ENCODE results near the gene FHOD3. TPM values are rescaled to one million over a fixed set of nuclear protein-coding genes. Genes with fewer than 3 reads are reported as not detected.
A peak's percentile ranks its signal among the peaks of the same experiment; 100 is the strongest.

Gene FHOD3
- total and polyA plus RNA-seq, 11 donors: 109 to 532 (median 262) TPM

- peak in 3 of 4 donors; percentile 12 to 34 (median 25) for ATAC-seq
- 50 to 72% (median 62%) methylated on average over 6 of the region's 6 CpGs for WGBS, 4 donors
- Histone ChIP-seq H3K27ac (peak overlapping the region in 5 of 12 donors; percentile 0 to 42 (median 23)), H3K4me1 (peaks cover 0 to 52% (median 19%) of the 10 kb centered on the region in 12 donors), H3K9me3 (no peaks in the 10 kb centered on the region), H3K4me3 (no peak overlapping the region), H3K36me3 (no peaks in the 10 kb centered on the region), H3K27me3 (no peaks in the 10 kb centered on the region)
- DNase-seq: no peak
- intact Hi-C loops (cut with DNase I): no loop called here
- no peak for TF ChIP-seq POLR2A (IDR thresholded peaks at IDR 0.05)
- TF ChIP-seq CTCF (IDR thresholded peaks at IDR 0.05): no peak
Measured at GRCh38 chr18:36348971-36349417, 51.5 kb downstream of the FHOD3 start.

- peaks cover 0 to 52% (median 19%) of the 10 kb centered on the region in 12 donors for H3K4me1 ChIP-seq
Measured at GRCh38 chr18:36349552-36349951, 52.0 kb downstream of the FHOD3 start.

DNA sequence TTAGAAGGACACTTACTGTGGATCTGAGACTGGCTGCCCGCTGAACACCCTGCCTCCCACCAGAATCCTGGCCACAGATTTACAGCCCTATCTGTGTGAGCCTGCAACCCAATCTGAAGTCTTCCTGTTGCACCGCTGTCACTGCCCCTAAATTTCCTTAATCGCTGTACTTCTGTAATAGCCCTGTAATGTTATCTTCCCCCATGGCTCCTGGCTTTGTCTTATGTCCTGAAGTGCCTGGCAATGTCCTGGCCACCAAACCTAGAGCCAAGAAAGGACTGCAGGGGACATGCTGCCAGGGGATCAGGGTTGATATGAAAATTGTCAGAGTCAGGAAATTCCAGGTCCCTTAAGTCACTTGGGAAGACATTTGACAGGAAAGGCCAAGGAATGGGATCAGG, 52.7 kb downstream of the FHOD3 start:
- DNase-seq (peak in 1 of 5 donors; percentile 42), ATAC-seq (peak; percentile 34 to 70 (median 50))
- H3K9me3 ChIP-seq: no peaks in the 10 kb centered on the region
- H3K4me3 ChIP-seq: no peak overlapping the region
- peaks cover 0 to 2% (median 0%) of the 10 kb centered on the region in 9 donors for H3K36me3 ChIP-seq
- WGBS, 4 donors: 19 to 38% (median 23%) methylated on average over 3 of the region's 3 CpGs
- no peaks in the 10 kb centered on the region for H3K27me3 ChIP-seq
- intact Hi-C loops (cut with DNase I): loop anchor here in 1 of 10 donors (10.0 kb wide), 1 partner anchor 45 kb away; no protein-coding TSS in a partner anchor
- no peak for TF ChIP-seq CTCF (IDR thresholded peaks at IDR 0.05)
- no peak for TF ChIP-seq POLR2A (IDR thresholded peaks at IDR 0.05)
- H3K4me1 ChIP-seq: peaks cover 0 to 58% (median 19%) of the 10 kb centered on the region in 12 donors
- peak overlapping the region in 6 of 12 donors; percentile 23 to 69 (median 40) for H3K27ac ChIP-seq

More at GRCh38 chr18:36349552-36349951, 52.0 kb downstream of the FHOD3 start:
- Histone ChIP-seq H3K27ac (peak overlapping the region in 6 of 12 donors; percentile 1 to 69 (median 40)), H3K4me3 (no peak overlapping the region), H3K9me3 (no peaks in the 10 kb centered on the region), H3K36me3 (peaks cover 0 to 2% (median 0%) of the 10 kb centered on the region in 9 donors), H3K27me3 (no peaks in the 10 kb centered on the region)
- no peak for DNase-seq
- 67 to 69% (median 69%) methylated on average over 6 of the region's 6 CpGs for WGBS, 4 donors
- peak in 1 of 4 donors; percentile 13 for ATAC-seq
- intact Hi-C loops (cut with DNase I): no loop called here
- TF ChIP-seq POLR2A (IDR thresholded peaks at IDR 0.05): no peak
- no peak for TF ChIP-seq CTCF (IDR thresholded peaks at IDR 0.05)

DNA sequence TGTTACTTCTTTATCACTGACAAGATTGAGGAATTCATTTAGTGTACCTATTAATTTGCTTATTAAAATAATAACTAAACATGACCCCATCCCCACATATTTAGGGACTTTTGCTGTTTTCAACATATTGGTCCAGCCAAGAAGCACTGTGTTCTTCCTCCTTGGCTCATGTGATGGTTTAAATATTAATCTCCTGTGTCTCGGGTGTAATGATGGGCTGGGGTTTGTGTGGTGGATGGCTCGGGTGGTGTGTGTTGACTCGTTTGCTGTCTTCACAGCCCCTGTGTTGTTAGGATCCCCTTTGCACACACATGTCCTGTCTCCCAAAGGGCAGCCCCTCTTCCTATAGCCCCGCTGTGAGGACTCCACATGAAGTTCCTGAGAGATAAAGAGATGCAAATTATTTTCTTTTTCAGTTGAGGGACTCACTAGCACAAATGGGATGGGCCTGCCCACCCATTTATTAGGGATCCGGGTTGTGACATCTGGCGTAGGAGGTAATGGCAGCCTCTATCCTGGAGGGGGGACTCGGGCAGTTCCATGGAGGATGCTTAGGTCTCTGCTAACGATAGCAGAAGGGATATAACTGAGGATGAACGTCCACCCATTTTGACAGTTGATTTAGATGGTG, 53.4 kb downstream of the FHOD3 start:
- no peak for DNase-seq
- TF ChIP-seq POLR2A (IDR thresholded peaks at IDR 0.05) (no peak), CTCF (IDR thresholded peaks at IDR 0.05) (no peak)
- H3K36me3 ChIP-seq: peaks cover 0 to 5% (median 0%) of the 10 kb centered on the region in 9 donors
- no peak for ATAC-seq
- intact Hi-C loops (cut with DNase I): loop anchor here in 1 of 10 donors (10.0 kb wide), 1 partner anchor 46 kb away; no protein-coding TSS in a partner anchor
- H3K4me3 ChIP-seq: no peak overlapping the region
- H3K27me3 ChIP-seq: no peaks in the 10 kb centered on the region
- 63 to 71% (median 66%) methylated on average over 9 of the region's 9 CpGs for WGBS, 4 donors
- no peaks in the 10 kb centered on the region for H3K9me3 ChIP-seq
- H3K4me1 ChIP-seq: peaks cover 0 to 63% (median 19%) of the 10 kb centered on the region in 12 donors
- H3K27ac ChIP-seq: peak overlapping the region in 4 of 12 donors; percentile 23 to 69 (median 38)
